Osteoblast (primary cell): ENCODE measurements around the gene DNAJC6. TPM values are rescaled to one million over a fixed set of nuclear protein-coding genes. Genes with fewer than 3 reads are reported as not detected.

Source experiments
- DNase-seq: peaks from one replicate; pipeline ENCODE4 v3.0.0; 2011; ENCODE audit warnings: low spot score, mixed read lengths; ENCODE audit not compliant: insufficient read length; ENCODE audit errors: missing footprints
- H2AFZ ChIP-seq: 2 replicates; pipeline ENCODE4 v1.6.0; 2011; ENCODE audit warnings: mild to moderate bottlenecking, low read length
- H3K27ac ChIP-seq: 2 replicates; pipeline ENCODE4 v1.5.1; 2011; ENCODE audit warnings: mild to moderate bottlenecking, low read depth, low read length, moderate library complexity
- H3K27me3 ChIP-seq: 2 replicates; pipeline ENCODE4 v1.6.0; 2012; ENCODE audit warnings: mild to moderate bottlenecking, control low read depth, inconsistent platforms, low read length, moderate library complexity; ENCODE audit not compliant: insufficient read depth
- H3K36me3 ChIP-seq: 2 replicates; pipeline ENCODE4 v1.5.1; 2011; ENCODE audit warnings: mild to moderate bottlenecking, low read length, control low read depth, moderate library complexity; ENCODE audit not compliant: insufficient read depth
- H3K4me1 ChIP-seq: 2 replicates; pipeline ENCODE4 v1.5.1; 2011; ENCODE audit warnings: mild to moderate bottlenecking, low read length, control low read depth, moderate library complexity; ENCODE audit not compliant: insufficient read depth
- H3K4me2 ChIP-seq: 2 replicates; pipeline ENCODE4 v1.6.0; 2011; ENCODE audit warnings: mild to moderate bottlenecking, low read length; ENCODE audit not compliant: insufficient read depth
- H3K4me3 ChIP-seq: fragments of 200-600 bp; sonication (generic); 3 replicates; pipeline ENCODE4 v1.5.1; 2012; ENCODE audit warnings: mild to moderate bottlenecking, low read length, inconsistent platforms; ENCODE audit not compliant: insufficient read depth
- H3K79me2 ChIP-seq: 2 replicates; pipeline ENCODE4 v1.6.0; 2012; ENCODE audit warnings: mild to moderate bottlenecking, low read length, control low read depth, inconsistent platforms; ENCODE audit not compliant: insufficient read depth
- H3K9me3 ChIP-seq: 2 replicates; pipeline ENCODE4 v1.5.1; 2011; ENCODE audit warnings: low read depth, low read length, control low read depth
- H4K20me1 ChIP-seq: 2 replicates; pipeline ENCODE4 v1.6.0; 2012; ENCODE audit warnings: mild to moderate bottlenecking, low read length, control low read depth; ENCODE audit not compliant: insufficient read depth
- CTCF ChIP-seq: IDR thresholded peaks from 2 replicates; pipeline ENCODE4 v1.5.1; 2011; ENCODE audit warnings: mild to moderate bottlenecking, low read depth, low read length, moderate library complexity; ENCODE audit errors: extremely low read depth
- total RNA-seq: library from RNA; depleted of rRNA; stranded (reverse); fragments of >200 nt; gene quantifications from 2 replicates; pipeline ENCODE4 v1.2.3, GENCODE V29; 2012

DNAJC6 gene
- total RNA-seq, 1 donor = 10.5 TPM

GRCh38 chr1:65311760-65312159, 2.4 kb downstream of the DNAJC6 start:
- H3K4me1 ChIP-seq = peaks cover 3% of the 10 kb centered on the region
- no peaks in the 10 kb centered on the region for H3K79me2 ChIP-seq
- no peak overlapping the region for H3K4me3 ChIP-seq
- no peak overlapping the region for H2AFZ ChIP-seq
- H3K27ac ChIP-seq = no peak overlapping the region
- peaks cover 3% of the 10 kb centered on the region for H3K27me3 ChIP-seq
- no peak for TF ChIP-seq CTCF
- peaks cover 13% of the 10 kb centered on the region for H4K20me1 ChIP-seq
- H3K4me2 ChIP-seq = no peak overlapping the region
- no peaks in the 10 kb centered on the region for H3K36me3 ChIP-seq
- no peak for DNase-seq
- no peaks in the 10 kb centered on the region for H3K9me3 ChIP-seq

GRCh38 chr1:65316233-65316632, 6.9 kb downstream of the DNAJC6 start:
- no peaks in the 10 kb centered on the region for H3K4me1 ChIP-seq
- no peak overlapping the region for H2AFZ ChIP-seq
- no peak for TF ChIP-seq CTCF
- no peaks in the 10 kb centered on the region for H3K9me3 ChIP-seq
- no peaks in the 10 kb centered on the region for H3K79me2 ChIP-seq
- H3K4me3 ChIP-seq = no peak overlapping the region
- no peaks in the 10 kb centered on the region for H4K20me1 ChIP-seq
- no peak overlapping the region for H3K27ac ChIP-seq
- no peaks in the 10 kb centered on the region for H3K27me3 ChIP-seq
- no peak overlapping the region for H3K4me2 ChIP-seq
- no peaks in the 10 kb centered on the region for H3K36me3 ChIP-seq
- DNase-seq = no peak

- Histone ChIP-seq H2AFZ (no peak overlapping the region), H3K4me1 (no peaks in the 10 kb centered on the region), H3K4me2 (no peak overlapping the region), H3K27ac (no peak overlapping the region), H4K20me1 (no peaks in the 10 kb centered on the region), H3K4me3 (no peak overlapping the region), H3K27me3 (no peaks in the 10 kb centered on the region), H3K79me2 (no peaks in the 10 kb centered on the region), H3K9me3 (no peaks in the 10 kb centered on the region), H3K36me3 (no peaks in the 10 kb centered on the region)
- no peak for DNase-seq
- no peak for TF ChIP-seq CTCF
Measured at GRCh38 chr1:65317866-65318653, 8.7 kb downstream of the DNAJC6 start.

GRCh38 chr1:65319141-65319540, 9.8 kb downstream of the DNAJC6 start:
- H3K4me1 ChIP-seq = no peaks in the 10 kb centered on the region
- no peak overlapping the region for H3K4me3 ChIP-seq

More at GRCh38 chr1:65319141-65319540, 9.8 kb downstream of the DNAJC6 start:
- no peaks in the 10 kb centered on the region for H4K20me1 ChIP-seq
- no peak for DNase-seq
- no peak overlapping the region for H3K4me2 ChIP-seq
- H3K27me3 ChIP-seq = no peaks in the 10 kb centered on the region
- H3K27ac ChIP-seq = no peak overlapping the region
- no peak for TF ChIP-seq CTCF
- H3K79me2 ChIP-seq = no peaks in the 10 kb centered on the region
- H3K36me3 ChIP-seq = no peaks in the 10 kb centered on the region
- no peak overlapping the region for H2AFZ ChIP-seq
- H3K9me3 ChIP-seq = no peaks in the 10 kb centered on the region
